HL-60 (cell line): ENCODE data around the gene MAPK12.

Source experiments
- DNase-seq, 2 experiments: peaks; one replicate each; pipeline ENCODE4 v3.0.0-alpha.2; 2010 to 2020; ENCODE audit warnings: low read depth in 1 of 2, low spot score in 1 of 2
- H3K27ac ChIP-seq: fragments of 250-450 bp; sonication (Bioruptor Pico); replicated peaks from 2 replicates; pipeline ENCODE4 v1.5.1; 2020; ENCODE audit warnings: mild to moderate bottlenecking, moderate library complexity
- H3K27me3 ChIP-seq: fragments of 250-450 bp; sonication (Bioruptor Pico); 2 replicates; pipeline ENCODE4 v1.5.1; 2021; ENCODE audit warnings: mild to moderate bottlenecking, moderate library complexity; ENCODE audit not compliant: insufficient read depth, poor library complexity, severe bottlenecking
- H3K4me3 ChIP-seq: replicated peaks from 2 replicates; pipeline ENCODE4 v1.5.1; 2011; ENCODE audit warnings: mild to moderate bottlenecking, control low read depth, low read length; ENCODE audit not compliant: insufficient read depth
- CTCF ChIP-seq: IDR thresholded peaks from one replicate; pipeline ENCODE4 v1.5.1; 2011; ENCODE audit warnings: low read length, control low read depth, inconsistent platforms; ENCODE audit not compliant: insufficient read depth
- GABPA ChIP-seq: IDR thresholded peaks from 2 replicates; pipeline ENCODE4 v1.6.1; 2012; ENCODE audit warnings: low read depth
- POLR2AphosphoS5 ChIP-seq: IDR thresholded peaks from 2 replicates; pipeline ENCODE4 v1.6.1; 2012; ENCODE audit warnings: low read depth
- REST ChIP-seq: IDR thresholded peaks from 2 replicates; pipeline ENCODE4 v1.6.1; 2012; ENCODE audit warnings: low read depth; ENCODE audit not compliant: insufficient replicate concordance
- SPI1 ChIP-seq: IDR thresholded peaks from 2 replicates; pipeline ENCODE4 v1.6.1; 2012; ENCODE audit warnings: low read depth, mild to moderate bottlenecking, borderline replicate concordance

MAPK12 gene

GRCh38 chr22:50268655-50269113 lies 7.2 kb upstream of the MAPK12 start:
- TF ChIP-seq CTCF = no peak
- no peak overlapping the region for H3K27ac ChIP-seq
- H3K27me3 ChIP-seq = peaks cover 18% of the 10 kb centered on the region
- H3K4me3 ChIP-seq = no peak overlapping the region
- no peak for DNase-seq

GRCh38 chr22:50267591-50268390 lies 6.3 kb upstream of the MAPK12 start:
- H3K4me3 ChIP-seq = no peak overlapping the region
- H3K27me3 ChIP-seq = peaks cover 18% of the 10 kb centered on the region
- no peak for TF ChIP-seq CTCF
- no peak for TF ChIP-seq SPI1
- TF ChIP-seq POLR2AphosphoS5 = no peak
- no peak for DNase-seq
- no peak overlapping the region for H3K27ac ChIP-seq

- H3K27me3 ChIP-seq = peaks cover 16% of the 10 kb centered on the region
- H3K27ac ChIP-seq = no peak overlapping the region
- no peak for TF ChIP-seq GABPA
- no peak for TF ChIP-seq REST
- no peak for TF ChIP-seq CTCF
- no peak for TF ChIP-seq POLR2AphosphoS5
- no peak for TF ChIP-seq SPI1
- DNase-seq = no peak
- no peak overlapping the region for H3K4me3 ChIP-seq
These were observed 5.5 kb upstream of the MAPK12 start for GRCh38 chr22:50266994-50267393.

GRCh38 chr22:50264946-50265669 lies 3.6 kb upstream of the MAPK12 start:
- Histone ChIP-seq H3K27me3 (peaks cover 8% of the 10 kb centered on the region), H3K4me3 (no peak overlapping the region), H3K27ac (no peak overlapping the region)
- no peak for DNase-seq
- no peak for TF ChIP-seq GABPA
- no peak for TF ChIP-seq SPI1
- TF ChIP-seq CTCF = no peak
- TF ChIP-seq REST = no peak
- TF ChIP-seq POLR2AphosphoS5 = no peak
